Mammary epithelial cell (primary cell): ENCODE measurements around the gene GRIA1.

Source experiments
- EZH2 ChIP-seq: IDR thresholded peaks from 2 replicates; pipeline ENCODE4 v1.6.1; 2012; ENCODE audit warnings: low read length, inconsistent platforms, borderline replicate concordance
- TF ChIP-seq, protein P1 (sequence below), 2 donors: IDR thresholded peaks in 1 of 2; conservative IDR thresholded peaks in 1 of 2; 2 replicates each; pipeline ENCODE4 v1.5.1; 2011 to 2012; ENCODE audit warnings: inconsistent platforms in 2 of 2, low read length in 2 of 2, mild to moderate bottlenecking in 2 of 2, control low read depth in 1 of 2, low read depth in 1 of 2; ENCODE audit not compliant: insufficient read depth in 1 of 2; ENCODE audit errors: extremely low read depth in 1 of 2

- TF ChIP-seq, protein P1, sequence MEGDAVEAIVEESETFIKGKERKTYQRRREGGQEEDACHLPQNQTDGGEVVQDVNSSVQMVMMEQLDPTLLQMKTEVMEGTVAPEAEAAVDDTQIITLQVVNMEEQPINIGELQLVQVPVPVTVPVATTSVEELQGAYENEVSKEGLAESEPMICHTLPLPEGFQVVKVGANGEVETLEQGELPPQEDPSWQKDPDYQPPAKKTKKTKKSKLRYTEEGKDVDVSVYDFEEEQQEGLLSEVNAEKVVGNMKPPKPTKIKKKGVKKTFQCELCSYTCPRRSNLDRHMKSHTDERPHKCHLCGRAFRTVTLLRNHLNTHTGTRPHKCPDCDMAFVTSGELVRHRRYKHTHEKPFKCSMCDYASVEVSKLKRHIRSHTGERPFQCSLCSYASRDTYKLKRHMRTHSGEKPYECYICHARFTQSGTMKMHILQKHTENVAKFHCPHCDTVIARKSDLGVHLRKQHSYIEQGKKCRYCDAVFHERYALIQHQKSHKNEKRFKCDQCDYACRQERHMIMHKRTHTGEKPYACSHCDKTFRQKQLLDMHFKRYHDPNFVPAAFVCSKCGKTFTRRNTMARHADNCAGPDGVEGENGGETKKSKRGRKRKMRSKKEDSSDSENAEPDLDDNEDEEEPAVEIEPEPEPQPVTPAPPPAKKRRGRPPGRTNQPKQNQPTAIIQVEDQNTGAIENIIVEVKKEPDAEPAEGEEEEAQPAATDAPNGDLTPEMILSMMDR (conservative IDR thresholded peaks at IDR 0.05 in 1 of 2, IDR thresholded peaks at IDR 0.05 in 1 of 2; ENCODE audit: extremely low read depth in 1 of 2, insufficient read depth in 1 of 2, low read depth in 1 of 2, low read length in 2 of 2) = no peak
- no peak for TF ChIP-seq EZH2
Observed at GRCh38 chr5:153798830-153799229, 308.4 kb downstream of the GRIA1 start.
